Activated CD4-positive, CD25-positive, alpha-beta regulatory T cell treated with anti-CD3 and anti-CD28 coated beads, Interleukin-2, amount 50 U/mL, for 16 hours (primary cell): ENCODE measurements around the gene SIRT7.
"Not testable (repeated sequence)": the region's sequence is repeated elsewhere in the genome, so short reads cannot be mapped to it uniquely, and the experiment has no call there.

Experiments used
- DNase-seq: peaks from one replicate; pipeline ENCODE4 v3.0.0-alpha.2; 2020; ENCODE audit warnings: low read depth, low spot score

Gene SIRT7

GRCh38 chr17:81954131-81955057 lies 36.4 kb upstream of the SIRT7 start:
- DNase-seq: no peak

GRCh38 chr17:81953443-81953842 lies 35.5 kb upstream of the SIRT7 start:
- not testable (repeated sequence) for DNase-seq

GRCh38 chr17:81952792-81953228 lies 34.8 kb upstream of the SIRT7 start:
- no peak for DNase-seq

- no peak for DNase-seq
These were observed 34.1 kb upstream of the SIRT7 start for GRCh38 chr17:81951785-81952684.

- no peak for DNase-seq
These were observed 32.5 kb upstream of the SIRT7 start for GRCh38 chr17:81950501-81950900.

- DNase-seq: no peak
These were observed 30.8 kb upstream of the SIRT7 start for GRCh38 chr17:81948635-81949378.

- DNase-seq: no peak
These were observed 29.2 kb upstream of the SIRT7 start, which contains the start of gene MYADML2 for GRCh38 chr17:81947189-81947588. MYADML2 (minus strand) TSS chr17:81947233; CDS start chr17:81941741, 5,492 bp downstream.

- DNase-seq: no peak
These were observed 26.9 kb upstream of the SIRT7 start for GRCh38 chr17:81944858-81945257.

- no peak for DNase-seq
These were observed 24.2 kb upstream of the SIRT7 start for GRCh38 chr17:81942167-81942553.

- DNase-seq: no peak
These were observed 23.6 kb upstream of the SIRT7 start for GRCh38 chr17:81941484-81942166.

- no peak for DNase-seq
These were observed 22.8 kb upstream of the SIRT7 start for GRCh38 chr17:81940538-81941483.

GRCh38 chr17:81939881-81940385 lies 22.0 kb upstream of the SIRT7 start:
- no peak for DNase-seq

- no peak for DNase-seq
These were observed 21.2 kb upstream of the SIRT7 start for GRCh38 chr17:81939218-81939617.

GRCh38 chr17:81935709-81936084 lies 17.7 kb upstream of the SIRT7 start:
- DNase-seq: no peak

GRCh38 chr17:81934850-81935708 lies 17.1 kb upstream of the SIRT7 start:
- no peak for DNase-seq

- no peak for DNase-seq
These were observed 16.3 kb upstream of the SIRT7 start for GRCh38 chr17:81934098-81934757.

GRCh38 chr17:81933178-81933699 lies 15.3 kb upstream of the SIRT7 start:
- DNase-seq: no peak
